HepG2 (cell line): ENCODE measurements around the gene ARHGAP10. TPM values are rescaled to one million over a fixed set of nuclear protein-coding genes. Genes with fewer than 3 reads are reported as not detected.

Experiments
- ATAC-seq: fragments of 200-7000 bp; cut with Tn5 transposase; 3 replicates; pipeline ENCODE4 v1.9.1; 2020; ENCODE audit warnings: mild to moderate bottlenecking, moderate library complexity
- BruUV-seq: library from RNA; stranded (reverse); fragments of 400-500 nt; replicated peaks from 2 replicates; lab custom pipeline; 2021; lab: Mats Ljungman, UMichigan
- CTCF ChIA-PET: fragments of 300-600 bp; formaldehyde crosslinking; extraction: SDS; loops from one replicate; lab custom pipeline; 2021; ENCODE audit warnings: low total read pairs, inconsistent platforms, low intra/inter-chr PET ratio; lab: Yijun Ruan, JAX
- POLR2A ChIA-PET: fragments of 350-600 bp; sonication (Branson Sonifier 250); formaldehyde crosslinking; loops from one replicate; lab custom pipeline; 2020; ENCODE audit warnings: antibody characterized with exemption, inconsistent platforms; lab: Yijun Ruan, JAX
- DNase-seq: peaks from one replicate; pipeline ENCODE4 v3.0.0-alpha.2; 2015; ENCODE audit warnings: low spot score
- FAIRE-seq: peaks from 3 replicates; lab custom pipeline; 2011; peaks lifted over from hg19 to GRCh38; lab: Jason Lieb, UNC
- H2AFZ ChIP-seq: one replicate; pipeline ENCODE4 v1.6.1; 2011; ENCODE audit warnings: low read length, inconsistent platforms
- H3K27ac ChIP-seq: fragments of 300-600 bp; 3 replicates; pipeline ENCODE4 v1.8.0; 2011; ENCODE audit warnings: mixed run types, mild to moderate bottlenecking, mixed read lengths, low read length, inconsistent platforms; ENCODE audit not compliant: insufficient read depth; ENCODE audit errors: extremely low read length
- H3K27me3 ChIP-seq, 2 experiments: fragments of 200-600 bp in 1 of 2; 2 replicates in 1 of 2; 3 replicates in 1 of 2; pipeline versions ENCODE4 v1.6.0 to v1.8.0; 2011; ENCODE audit warnings: low read length in 2 of 2, mild to moderate bottlenecking in 2 of 2, moderate library complexity in 2 of 2, inconsistent platforms in 1 of 2; ENCODE audit not compliant: insufficient read depth in 2 of 2, control insufficient read depth in 1 of 2
- H3K36me3 ChIP-seq, 2 experiments: fragments of 200-600 bp in 1 of 2; replicated peaks in 1 of 2; 2 replicates in 1 of 2; 3 replicates in 1 of 2; pipeline versions ENCODE4 v1.5.1 to v1.8.0; 2011; ENCODE audit warnings: low read length in 2 of 2, inconsistent platforms in 1 of 2; ENCODE audit not compliant: insufficient read depth in 2 of 2, control insufficient read depth in 1 of 2
- H3K4me1 ChIP-seq: 2 replicates; pipeline ENCODE4 v1.5.1; 2012; ENCODE audit warnings: low read length, inconsistent platforms; ENCODE audit not compliant: insufficient read depth
- H3K4me2 ChIP-seq: 2 replicates; pipeline ENCODE4 v1.6.0; 2011; ENCODE audit warnings: low read depth, low read length, inconsistent platforms
- H3K4me3 ChIP-seq, 3 experiments: fragments of 200-600 bp in 1 of 3; sonication (generic), shearing (Covaris generic) in 1 of 3; replicated peaks in 1 of 3; 2 replicates each; pipeline ENCODE4 v1.5.1; 2011 to 2016; ENCODE audit warnings: low read length in 3 of 3, inconsistent platforms in 2 of 3, low read depth in 2 of 3, mild to moderate bottlenecking in 2 of 3, control low read depth in 1 of 3, mixed read lengths in 1 of 3; ENCODE audit not compliant: insufficient read depth in 1 of 3
- H3K79me2 ChIP-seq: one replicate; pipeline ENCODE4 v1.6.1; 2011; ENCODE audit warnings: low read length, inconsistent platforms; ENCODE audit not compliant: insufficient read depth
- H3K9ac ChIP-seq: 2 replicates; pipeline ENCODE4 v1.6.0; 2011; ENCODE audit warnings: mild to moderate bottlenecking, low read depth, low read length, inconsistent platforms; ENCODE audit not compliant: insufficient read depth
- H3K9me3 ChIP-seq: 2 replicates; pipeline ENCODE4 v1.5.1; 2012; ENCODE audit warnings: mild to moderate bottlenecking, low read length
- H4K20me1 ChIP-seq: 2 replicates; pipeline ENCODE4 v1.6.0; 2011; ENCODE audit warnings: inconsistent platforms, mild to moderate bottlenecking, low read length, moderate library complexity; ENCODE audit not compliant: insufficient read depth
- CCAR2 ChIP-seq: fragments of 200-400 bp; formaldehyde crosslinking; optimal IDR thresholded peaks from 2 replicates; pipeline ENCODE3; 2018; ENCODE audit warnings: low read depth, mild to moderate bottlenecking, low read length, moderate library complexity
- EZH2 ChIP-seq: conservative IDR thresholded peaks from 2 replicates; pipeline ENCODE4 v1.6.1; 2012; ENCODE audit warnings: mild to moderate bottlenecking, low read depth, low read length, moderate library complexity
- IRF1 ChIP-seq: sonication (generic); formaldehyde crosslinking; IDR thresholded peaks from 2 replicates; pipeline ENCODE4 v1.4.0; 2020; ENCODE audit warnings: low read depth, mild to moderate bottlenecking, missing genetic modification reagents
- KDM4B ChIP-seq: sonication (generic); formaldehyde crosslinking; IDR thresholded peaks from 2 replicates; pipeline ENCODE4 v1.4.0; 2020; ENCODE audit warnings: missing genetic modification reagents
- NR1H2 ChIP-seq: sonication (generic); formaldehyde crosslinking; IDR thresholded peaks from 2 replicates; pipeline ENCODE4 v1.8.1; 2022; ENCODE audit warnings: low read depth, missing genetic modification reagents, borderline replicate concordance
- TCF12 ChIP-seq, 2 experiments: fragments of 450-650 bp in 1 of 2; sonication (generic) in 1 of 2; formaldehyde crosslinking in 1 of 2; IDR thresholded peaks; 2 replicates each; pipeline versions ENCODE4 v1.6.1 to v1.8.0; 2017 to 2022; ENCODE audit warnings: antibody characterized with exemption in 1 of 2, mild to moderate bottlenecking in 1 of 2, missing genetic modification reagents in 1 of 2, moderate library complexity in 1 of 2
- THAP8 ChIP-seq: sonication (generic); formaldehyde crosslinking; IDR thresholded peaks from 2 replicates; pipeline ENCODE4 v1.5.1; 2020; ENCODE audit warnings: missing genetic modification reagents, mild to moderate bottlenecking, borderline replicate concordance
- U2AF1 ChIP-seq: fragments of 200-400 bp; formaldehyde crosslinking; optimal IDR thresholded peaks from 2 replicates; pipeline ENCODE3; 2017; ENCODE audit warnings: mild to moderate bottlenecking, low read depth, low read length
- ZNF407 ChIP-seq: sonication (generic); formaldehyde crosslinking; IDR thresholded peaks from one replicate; pipeline ENCODE4 v1.5.1; 2020; ENCODE audit warnings: mild to moderate bottlenecking, missing genetic modification reagents; ENCODE audit errors: not compliant biosample characterization
- ZNF496 ChIP-seq: sonication (generic); formaldehyde crosslinking; IDR thresholded peaks from 2 replicates; pipeline ENCODE4 v1.8.1; 2023; ENCODE audit warnings: mild to moderate bottlenecking, moderate library complexity, missing genetic modification reagents; ENCODE audit not compliant: insufficient replicate concordance
- ZNF720 ChIP-seq: sonication (generic); formaldehyde crosslinking; IDR thresholded peaks from 2 replicates; pipeline ENCODE4 v1.4.0; 2020; ENCODE audit warnings: missing genetic modification reagents
- WGBS: methylation state at CpG from one replicate; pipeline ENCODE4 v1.1.6; 2017; ENCODE audit warnings: low lambda C conversion rate; 5-methylcytosine and 5-hydroxymethylcytosine counted together
- in situ Hi-C: cut with HindIII; loops from 2 replicates; pipeline ENCODE4 v1.10.0; 2017; ENCODE audit warnings: low pct_unique_long_range_greater_than_20kb; ENCODE audit not compliant: extremely low pct_ligation_motif_present
- intact Hi-C: fragments of 100-400 bp; cut with micrococcal nuclease; formaldehyde crosslinking; loops from one replicate; pipeline ENCODE4 v1.10.0; 2022; ENCODE audit not compliant: unreplicated experiment
- polyA plus RNA-seq, 8 experiments: library from polyadenylated mRNA; depleted of rRNA in 3 of 8; stranded (reverse) in 7 of 8; unstranded in 1 of 8; fragments of >200 nt; fragmentation: Illumina TruSeq in 4 of 8; extraction: Trizol in 4 of 8; gene quantifications; 2 replicates each; pipeline versions ENCODE4 v1.2.1 to v1.2.3, GENCODE V29; 2011 to 2016; ENCODE audit warnings: low read depth in 4 of 8, missing spikeins in 1 of 8, mixed read lengths in 1 of 8; ENCODE audit not compliant: insufficient read depth in 1 of 8
- total RNA-seq, 5 experiments: library from RNA; depleted of rRNA; stranded (reverse); fragments of >200 nt; fragmentation: Illumina TruSeq; extraction: Trizol; gene quantifications; 2 replicates each; pipeline ENCODE4 v1.2.3, GENCODE V29; 2016; ENCODE audit warnings: low read depth in 1 of 5

Gene ARHGAP10
- total and polyA plus RNA-seq, 2 of the 13 experiments (the other 11 are each of a cell fraction or from before 2014, with no cell fraction given): 0.45 to 1.6 TPM

- no peaks in the 10 kb centered on the region for H4K20me1 ChIP-seq
- ATAC-seq (no peak), FAIRE-seq (no peak), DNase-seq (no peak)
- in situ Hi-C loops (no loop called here), intact Hi-C loops (no loop called here)
- H3K4me2 ChIP-seq: no peak overlapping the region
- H3K79me2 ChIP-seq: no peaks in the 10 kb centered on the region
- no peaks in the 10 kb centered on the region for H3K36me3 ChIP-seq
- no peak for TF ChIP-seq ZNF407 (CRISPR knock-in tag)
- TF ChIP-seq NR1H2 (CRISPR knock-in tag): no peak
- TF ChIP-seq IRF1 (CRISPR knock-in tag): no peak
- no peak for TF ChIP-seq ZNF496
- no peak for TF ChIP-seq TCF12 (IDR thresholded peaks at IDR 0.05)
- no peak for TF ChIP-seq TCF12 (CRISPR knock-in tag; IDR thresholded peaks at IDR 0.05)
- TF ChIP-seq THAP8 (CRISPR knock-in tag): no peak
- TF ChIP-seq KDM4B (CRISPR knock-in tag): no peak
- no peak for TF ChIP-seq ZNF720 (CRISPR knock-in tag)
- no peak for TF ChIP-seq U2AF1
- TF ChIP-seq CCAR2: no peak
- no peak for TF ChIP-seq EZH2
- no peak overlapping the region for H3K4me3 ChIP-seq
- H3K9me3 ChIP-seq: no peaks in the 10 kb centered on the region
- H3K9ac ChIP-seq: no peak overlapping the region
- H3K27me3 ChIP-seq: no peaks in the 10 kb centered on the region
- WGBS: 72% methylated on average over 3 of the region's 3 CpGs
- no peak overlapping the region for H3K27ac ChIP-seq
- H3K4me1 ChIP-seq: no peaks in the 10 kb centered on the region
- ChIA-PET POLR2A (no interaction called here), CTCF (no interaction called here)
- no peak overlapping the region for H2AFZ ChIP-seq
- no TSS peak for BruUV-seq
Measured at GRCh38 chr4:147943159-147943638, 211.3 kb downstream of the ARHGAP10 start.
